Neural cell (in vitro differentiated cells): Measurements from ENCODE around the gene DLK2. TPM values are rescaled to one million over a fixed set of nuclear protein-coding genes. Genes with fewer than 3 reads are reported as not detected.

Experiments
- H2AFZ ChIP-seq: fragments of 200-600, 300-800 bp; sonication (generic), shearing (Covaris generic); 2 replicates; pipeline ENCODE4 v1.6.0; 2014; ENCODE audit warnings: low read depth, mild to moderate bottlenecking, antibody characterized with exemption, low read length, moderate library complexity
- H3F3A ChIP-seq: fragments of 200-600 bp; shearing (Covaris generic); 2 replicates; pipeline ENCODE4 v1.6.1; 2016; ENCODE audit warnings: mild to moderate bottlenecking, moderate library complexity, mixed read lengths, antibody characterized with exemption, low read length; ENCODE audit not compliant: insufficient read depth, poor library complexity, severe bottlenecking
- H3K27ac ChIP-seq: fragments of 200-600, 300-800 bp; sonication (generic), shearing (Covaris generic); 2 replicates; pipeline ENCODE4 v1.5.1; 2014; ENCODE audit warnings: mild to moderate bottlenecking, low read length, moderate library complexity
- H3K27me3 ChIP-seq: fragments of 300-800, 200-600 bp; sonication (generic), shearing (Covaris generic); 2 replicates; pipeline ENCODE4 v1.6.0; 2014; ENCODE audit warnings: mild to moderate bottlenecking, low read depth, low read length, moderate library complexity; ENCODE audit not compliant: insufficient read depth
- H3K36me3 ChIP-seq: fragments of 300-800, 200-600 bp; sonication (generic), shearing (Covaris generic); 2 replicates; pipeline ENCODE4 v1.5.1; 2014; ENCODE audit warnings: mild to moderate bottlenecking, antibody characterized with exemption, low read length, moderate library complexity; ENCODE audit not compliant: insufficient read depth
- H3K4me2 ChIP-seq: fragments of 300-800, 200-600 bp; sonication (generic), shearing (Covaris generic); 2 replicates; pipeline ENCODE4 v1.6.0; 2014; ENCODE audit warnings: mild to moderate bottlenecking, low read length
- H3K4me3 ChIP-seq: fragments of 300-800, 200-600 bp; sonication (generic), shearing (Covaris generic); 2 replicates; pipeline ENCODE4 v1.5.1; 2014; ENCODE audit warnings: mild to moderate bottlenecking, low read length, moderate library complexity
- H3K79me2 ChIP-seq: fragments of 200-600 bp; shearing (Covaris generic); replicated peaks from 2 replicates; pipeline ENCODE4 v1.6.0; 2014; ENCODE audit warnings: mild to moderate bottlenecking, low read length, moderate library complexity; ENCODE audit not compliant: insufficient read depth
- H3K9ac ChIP-seq: fragments of 300-800, 200-600 bp; sonication (generic), shearing (Covaris generic); 2 replicates; pipeline ENCODE4 v1.6.1; 2016; ENCODE audit warnings: mild to moderate bottlenecking, low read length, mixed read lengths
- H3K9me2 ChIP-seq: fragments of 200-600 bp; shearing (Covaris generic); 2 replicates; pipeline ENCODE4 v1.6.1; 2016; ENCODE audit warnings: mild to moderate bottlenecking, low read length, mixed read lengths; ENCODE audit not compliant: insufficient read depth
- H3K9me3 ChIP-seq: fragments of 200-600, 300-800 bp; sonication (generic), shearing (Covaris generic); 2 replicates; pipeline ENCODE4 v1.6.1; 2016; ENCODE audit warnings: mild to moderate bottlenecking, mixed run types, low read length, moderate library complexity, mixed read lengths
- H4K20me1 ChIP-seq: fragments of 200-600 bp; shearing (Covaris generic); 2 replicates; pipeline ENCODE4 v1.6.1; 2016; ENCODE audit warnings: mild to moderate bottlenecking, mixed run types; ENCODE audit not compliant: insufficient read depth
- CTCF ChIP-seq: fragments of 450-650 bp; IDR thresholded peaks from 2 replicates; pipeline ENCODE4 v1.5.1; 2014; ENCODE audit warnings: antibody characterized with exemption, mild to moderate bottlenecking, moderate library complexity; ENCODE audit not compliant: poor library complexity, severe bottlenecking
- EP300 ChIP-seq: fragments of 450-650 bp; conservative IDR thresholded peaks from 2 replicates; pipeline ENCODE4 v1.6.1; 2014; ENCODE audit warnings: antibody characterized with exemption, mild to moderate bottlenecking, moderate library complexity; ENCODE audit not compliant: poor library complexity, severe bottlenecking
- EZH2 ChIP-seq: fragments of 200-600, 300-800 bp; shearing (Covaris generic), sonication (generic); IDR thresholded peaks from 2 replicates; pipeline ENCODE4 v1.6.1; 2014; ENCODE audit warnings: antibody characterized with exemption, low read length, borderline replicate concordance, mild to moderate bottlenecking; ENCODE audit not compliant: insufficient read depth, poor library complexity, severe bottlenecking
- MXI1 ChIP-seq: fragments of 450-650 bp; conservative IDR thresholded peaks from 2 replicates; pipeline ENCODE4 v1.6.1; 2014; ENCODE audit warnings: antibody characterized with exemption, mild to moderate bottlenecking; ENCODE audit not compliant: poor library complexity, severe bottlenecking
- POLR2AphosphoS5 ChIP-seq: IDR thresholded peaks from 2 replicates; pipeline ENCODE4 v1.6.1; 2012
- RAD21 ChIP-seq: fragments of 450-650 bp; conservative IDR thresholded peaks from 2 replicates; pipeline ENCODE4 v1.6.1; 2014; ENCODE audit warnings: antibody characterized with exemption, mild to moderate bottlenecking, moderate library complexity
- REST ChIP-seq: IDR thresholded peaks from 2 replicates; pipeline ENCODE4 v1.6.1; 2012; ENCODE audit warnings: borderline replicate concordance
- SMC3 ChIP-seq: fragments of 450-650 bp; conservative IDR thresholded peaks from 2 replicates; pipeline ENCODE4 v1.6.1; 2014; ENCODE audit warnings: antibody characterized with exemption, mild to moderate bottlenecking, moderate library complexity; ENCODE audit not compliant: poor library complexity
- TAF1 ChIP-seq: IDR thresholded peaks from 2 replicates; pipeline ENCODE4 v1.6.1; 2012; ENCODE audit warnings: low read depth
- polyA plus RNA-seq: library from polyadenylated mRNA; depleted of rRNA; stranded (reverse); fragments of >200 nt; gene quantifications from 2 replicates; pipeline ENCODE4 v1.2.3, GENCODE V29; 2014

DLK2 gene
- polyA plus RNA-seq, 1 donor from 2014 or later: 19.8 TPM

GRCh38 chr6:43502666-43503065 lies 47.3 kb upstream of the DLK2 start:
- H2AFZ ChIP-seq: no peak overlapping the region
- H4K20me1 ChIP-seq: no peaks in the 10 kb centered on the region
- no peaks in the 10 kb centered on the region for H3K79me2 ChIP-seq
- no peaks in the 10 kb centered on the region for H3K36me3 ChIP-seq
- no peaks in the 10 kb centered on the region for H3K9me3 ChIP-seq
- no peak overlapping the region for H3K4me2 ChIP-seq
- no peak overlapping the region for H3K9ac ChIP-seq
- H3F3A ChIP-seq: no peaks in the 10 kb centered on the region
- no peak overlapping the region for H3K27ac ChIP-seq
- no peak overlapping the region for H3K4me3 ChIP-seq
- TF ChIP-seq POLR2AphosphoS5 (no peak), TAF1 (no peak), CTCF (no peak), SMC3 (no peak), RAD21 (no peak), EP300 (no peak), EZH2 (no peak), REST (no peak), MXI1 (no peak)
- no peaks in the 10 kb centered on the region for H3K9me2 ChIP-seq
- no peaks in the 10 kb centered on the region for H3K27me3 ChIP-seq

GRCh38 chr6:43500921-43501320 lies 45.6 kb upstream of the DLK2 start:
- no peak overlapping the region for H3K9ac ChIP-seq
- no peaks in the 10 kb centered on the region for H3K79me2 ChIP-seq
- H3K4me3 ChIP-seq: no peak overlapping the region
- H3K9me2 ChIP-seq: no peaks in the 10 kb centered on the region
- H3K27ac ChIP-seq: no peak overlapping the region
- no peak overlapping the region for H3K4me2 ChIP-seq
- H3F3A ChIP-seq: no peaks in the 10 kb centered on the region
- TF ChIP-seq CTCF: no peak
- TF ChIP-seq POLR2AphosphoS5: no peak
- no peak for TF ChIP-seq EP300
- no peak for TF ChIP-seq MXI1
- no peak for TF ChIP-seq SMC3
- no peak for TF ChIP-seq REST
- no peak for TF ChIP-seq EZH2
- TF ChIP-seq TAF1: no peak
- TF ChIP-seq RAD21: no peak
- no peaks in the 10 kb centered on the region for H3K36me3 ChIP-seq
- no peaks in the 10 kb centered on the region for H3K27me3 ChIP-seq
- no peaks in the 10 kb centered on the region for H4K20me1 ChIP-seq
- H3K9me3 ChIP-seq: no peaks in the 10 kb centered on the region
- H2AFZ ChIP-seq: no peak overlapping the region
